GM23248 (cell line): ENCODE data around the gene HMG20A.

Source experiments
- EZH2 ChIP-seq: fragments of 200-600 bp; sonication (generic); IDR thresholded peaks from 2 replicates; pipeline ENCODE4 v1.6.1; 2018; ENCODE audit warnings: antibody characterized with exemption, mild to moderate bottlenecking; ENCODE audit not compliant: insufficient read depth, poor library complexity, severe bottlenecking
- EZH2phosphoT487 ChIP-seq: fragments of 200-600 bp; sonication (generic); IDR thresholded peaks from 2 replicates; pipeline ENCODE4 v1.6.1; 2018; ENCODE audit warnings: antibody characterized with exemption, moderate library complexity, mild to moderate bottlenecking, low read depth; ENCODE audit not compliant: insufficient read depth

- TF ChIP-seq EZH2phosphoT487 (no peak), EZH2 (no peak)
These were observed 38.3 kb downstream of the HMG20A start for GRCh38 chr15:77459031-77459430.
